Stimulated activated CD8-positive, alpha-beta memory T cell treated with anti-CD3 and anti-CD28 coated beads, Interleukin-4, amount 100 ng/mL, for 48 hours (primary cell): ENCODE results near the gene POLE4.

Experiments used
- DNase-seq: peaks from one replicate; pipeline ENCODE4 v3.0.0-alpha.2; 2020

POLE4 gene

DNA sequence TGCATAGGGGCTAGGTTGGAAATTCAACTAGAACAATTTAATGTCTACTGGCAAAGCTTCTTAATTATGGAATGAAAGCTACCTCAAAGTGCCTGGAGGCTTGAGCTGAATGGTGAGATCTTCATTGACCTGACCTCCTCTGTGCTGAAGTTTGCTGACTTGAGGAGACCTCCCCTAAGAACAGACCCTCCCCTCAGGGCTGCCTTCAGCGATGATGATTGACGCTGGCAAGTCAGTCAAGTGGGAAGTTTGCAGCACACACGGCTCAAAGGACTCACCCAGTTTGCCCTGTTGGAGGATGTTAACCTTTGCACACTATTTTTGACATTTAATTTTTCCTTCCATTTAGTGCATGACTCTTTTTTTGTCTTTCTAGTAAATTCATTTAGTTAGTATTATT is 17.2 kb upstream of the POLE4 start:
- DNase-seq = no peak

DNA sequence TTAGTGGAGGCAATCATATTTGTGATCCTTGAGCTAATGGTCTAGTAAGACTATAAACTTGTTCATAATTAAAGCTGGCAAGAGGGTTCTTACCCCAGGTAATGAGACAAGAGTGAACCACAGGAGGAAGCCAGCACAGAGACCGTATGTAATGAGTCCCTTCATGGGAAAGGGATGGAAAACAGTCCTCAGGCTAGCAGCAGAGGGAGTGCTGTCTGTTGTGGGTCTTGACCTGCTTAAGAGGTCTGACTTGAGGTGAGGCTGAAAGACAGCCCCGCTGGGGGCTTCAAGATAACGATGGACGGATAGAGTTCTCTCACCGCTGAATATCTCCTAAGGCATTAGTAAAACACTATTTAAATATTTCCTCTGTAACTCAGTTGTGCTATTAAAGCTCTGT is 16.2 kb upstream of the POLE4 start:
- no peak for DNase-seq

DNA sequence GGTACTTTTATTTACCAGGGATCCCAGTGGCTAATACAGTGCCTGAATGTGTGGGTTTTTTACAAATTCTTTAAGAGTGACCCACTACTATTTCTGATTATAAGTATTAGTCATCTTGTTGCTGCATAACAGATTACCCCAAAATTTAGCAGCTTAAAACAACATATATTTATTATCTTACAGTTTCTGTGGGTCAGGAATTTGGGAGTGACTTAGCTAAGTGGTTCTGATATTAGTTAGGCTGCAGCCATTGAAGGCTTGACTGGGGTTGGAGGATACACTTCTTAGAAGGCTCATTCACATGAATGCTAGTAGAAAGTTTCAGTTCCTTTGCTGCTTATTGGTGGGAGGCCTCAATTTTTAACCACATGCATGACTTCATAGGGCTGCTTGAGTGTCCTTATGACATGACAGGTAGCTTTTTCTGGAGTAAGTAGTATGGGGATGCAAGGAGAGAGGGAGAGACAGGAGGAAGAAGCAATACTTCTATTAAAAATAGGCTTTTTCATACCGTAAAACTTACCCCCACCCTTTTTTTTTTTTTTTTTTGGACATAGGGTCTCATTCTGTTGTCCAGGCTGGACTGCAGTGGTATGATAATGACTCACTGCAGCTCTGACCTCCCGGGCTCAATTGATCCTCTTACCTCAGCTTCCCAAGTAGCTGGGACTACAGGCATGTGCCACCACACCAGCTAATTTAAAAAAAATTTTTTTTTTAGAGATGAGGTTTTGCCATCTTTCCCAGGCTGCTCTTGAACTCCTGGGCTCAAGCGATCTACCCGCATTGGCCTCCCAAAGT is 13.3 kb upstream of the POLE4 start:
- no peak for DNase-seq

DNA sequence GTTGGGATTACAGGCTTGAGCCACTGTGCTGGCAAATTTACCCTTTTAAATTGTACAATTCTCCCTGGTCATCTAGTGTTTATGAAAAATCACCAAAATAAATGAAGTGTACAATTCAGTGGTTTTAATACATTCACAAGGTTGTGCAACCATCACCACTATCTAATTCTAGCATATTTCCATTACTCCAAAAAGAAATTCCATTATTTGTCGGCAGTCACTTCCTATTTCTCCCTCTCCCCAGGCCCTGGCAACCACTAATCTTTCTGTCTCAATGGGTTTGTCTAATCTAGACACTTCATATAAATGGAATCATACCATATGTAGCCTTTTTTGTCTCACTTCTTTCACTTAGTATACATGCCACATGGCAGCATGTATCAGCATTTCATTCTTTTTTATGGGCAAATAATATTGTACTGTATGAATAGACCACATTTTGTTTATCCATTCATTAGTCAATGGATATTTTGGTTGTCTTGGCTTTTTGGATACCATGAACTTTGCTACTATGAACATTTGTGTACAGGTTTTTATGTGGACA is 12.6 kb upstream of the POLE4 start:
- no peak for DNase-seq

DNA sequence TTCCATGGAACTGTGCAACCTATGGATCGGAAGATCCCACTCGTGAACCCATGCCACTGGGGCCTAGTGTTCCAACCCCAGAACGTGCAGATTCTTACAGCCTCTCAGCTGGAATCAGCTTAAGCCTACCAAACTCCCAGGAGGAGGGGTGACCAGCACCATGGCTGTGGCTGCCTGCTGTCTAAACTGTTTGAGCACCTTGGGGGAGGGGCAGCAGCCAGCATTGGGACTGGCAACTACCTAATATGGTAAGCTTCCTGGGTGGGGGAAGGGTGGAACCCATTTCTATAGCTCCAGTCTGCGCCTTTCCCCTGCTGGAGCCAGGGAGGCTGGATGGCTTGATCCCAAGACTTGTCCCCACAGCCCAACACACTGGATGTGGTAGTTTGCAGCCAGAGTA is 10.7 kb upstream of the POLE4 start:
- DNase-seq = no peak

DNA sequence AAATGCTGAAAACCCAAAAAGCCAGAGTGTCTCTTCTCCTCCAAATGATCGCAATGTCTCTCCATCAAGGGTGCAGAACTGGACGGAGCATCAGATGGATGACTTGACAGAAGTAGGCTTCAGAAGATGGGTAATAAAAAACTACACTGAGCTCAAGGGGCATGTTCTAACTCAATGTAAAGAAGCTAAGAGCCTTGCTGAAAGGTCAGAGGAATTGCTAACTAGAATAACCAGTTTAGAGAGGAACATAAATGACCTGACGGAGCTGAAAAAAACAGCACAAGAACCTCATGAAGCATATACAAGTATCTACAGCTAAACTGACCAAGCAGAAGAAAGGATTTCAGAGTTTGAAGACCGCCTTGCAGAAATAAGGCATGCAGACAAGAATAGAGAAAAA is 9.7 kb upstream of the POLE4 start:
- DNase-seq = no peak

DNA sequence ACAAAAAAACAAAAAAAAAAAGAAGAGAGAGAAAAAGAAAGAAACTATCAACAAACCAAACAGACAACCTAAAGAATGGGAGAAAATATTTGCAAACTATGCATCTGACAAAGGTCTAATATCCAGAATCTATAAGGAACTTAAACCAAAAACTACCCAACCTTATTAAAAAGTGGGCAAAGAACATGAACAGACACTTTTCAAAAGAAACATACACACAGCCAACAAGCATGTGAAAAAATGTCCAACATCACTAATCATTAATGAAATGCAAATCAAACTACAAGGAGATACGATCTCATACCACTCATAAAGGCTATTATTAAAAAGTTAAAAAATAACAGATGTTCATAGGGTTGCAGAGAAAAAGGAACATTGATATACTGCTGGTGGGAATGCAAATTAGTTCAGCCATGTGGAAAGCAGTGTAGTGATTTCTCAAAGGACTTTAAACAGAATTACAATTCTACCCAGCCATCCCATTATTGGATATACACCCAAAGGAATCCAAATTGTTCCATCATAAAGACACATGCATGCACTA is 7.2 kb upstream of the POLE4 start:
- DNase-seq = no peak

DNA sequence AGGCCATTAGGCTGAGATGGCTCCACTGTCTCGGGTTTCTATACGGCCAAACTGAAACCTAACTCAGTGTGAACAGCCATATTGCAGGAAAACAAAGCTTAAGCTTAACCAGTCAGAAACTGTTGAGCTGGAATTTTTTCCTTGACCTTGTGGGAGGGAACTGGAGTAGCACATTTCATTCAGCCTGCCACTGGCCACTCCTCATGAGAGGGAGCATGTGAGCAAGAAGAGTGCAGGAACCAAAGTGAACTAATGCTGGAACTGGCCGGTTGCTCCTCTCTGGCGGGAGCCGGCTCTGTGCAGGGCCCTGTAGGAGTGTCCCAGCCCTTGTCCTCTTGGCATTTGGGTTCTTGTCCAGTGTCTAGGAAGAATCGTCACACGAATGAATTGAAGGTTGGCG is 5.9 kb upstream of the POLE4 start:
- no peak for DNase-seq

DNA sequence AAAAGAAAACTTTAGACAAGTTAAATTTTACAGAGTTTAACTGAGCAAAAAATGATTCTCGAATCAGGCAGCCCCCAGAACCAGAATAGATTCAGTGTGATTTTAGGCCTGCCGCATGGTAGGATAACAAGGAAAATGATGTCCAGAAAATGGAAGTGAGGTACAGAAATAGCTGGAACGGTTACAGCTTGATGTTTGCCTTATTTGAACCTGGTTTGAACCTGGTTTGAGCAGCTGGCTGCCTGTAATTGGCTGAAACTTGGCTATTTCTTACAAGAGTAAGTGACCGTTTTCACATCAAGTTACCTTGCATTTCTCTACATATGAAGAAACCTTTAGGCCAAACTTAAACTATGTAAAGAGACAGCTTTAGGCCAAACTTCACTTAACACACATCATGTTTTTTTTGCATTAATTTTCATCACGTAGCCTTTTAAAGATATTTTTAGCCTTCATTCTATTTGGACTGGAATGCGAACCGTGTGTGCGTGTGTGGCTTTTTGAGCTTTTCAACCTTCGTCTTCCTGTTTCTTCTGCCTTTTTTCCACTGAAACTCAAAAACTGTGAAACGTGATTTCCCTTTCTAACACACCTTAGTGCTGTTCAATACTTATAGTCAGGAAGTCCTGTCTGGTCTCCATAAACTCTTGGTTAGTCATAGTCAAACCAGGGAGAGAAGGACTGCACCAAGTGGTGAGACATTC is 4.5 kb upstream of the POLE4 start:
- no peak for DNase-seq

DNA sequence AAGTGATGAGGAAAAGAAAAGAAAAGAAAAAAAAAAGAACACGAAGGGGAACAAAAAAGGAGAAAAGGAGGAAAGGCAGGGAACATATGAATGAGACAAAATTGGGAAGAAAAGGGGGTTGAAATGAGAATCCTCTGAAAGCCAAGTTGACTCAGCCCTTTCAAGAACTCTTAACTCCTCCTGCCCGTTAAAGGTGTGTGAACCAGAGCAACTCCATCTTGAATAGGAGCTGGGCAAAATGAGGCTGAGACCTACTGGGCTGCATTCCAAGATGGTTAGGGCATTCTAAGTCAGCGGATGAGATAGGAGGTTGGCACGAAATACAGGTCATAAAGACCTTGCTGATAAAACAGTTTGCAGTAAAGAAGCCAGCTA is 4.0 kb upstream of the POLE4 start:
- DNase-seq = no peak

DNA sequence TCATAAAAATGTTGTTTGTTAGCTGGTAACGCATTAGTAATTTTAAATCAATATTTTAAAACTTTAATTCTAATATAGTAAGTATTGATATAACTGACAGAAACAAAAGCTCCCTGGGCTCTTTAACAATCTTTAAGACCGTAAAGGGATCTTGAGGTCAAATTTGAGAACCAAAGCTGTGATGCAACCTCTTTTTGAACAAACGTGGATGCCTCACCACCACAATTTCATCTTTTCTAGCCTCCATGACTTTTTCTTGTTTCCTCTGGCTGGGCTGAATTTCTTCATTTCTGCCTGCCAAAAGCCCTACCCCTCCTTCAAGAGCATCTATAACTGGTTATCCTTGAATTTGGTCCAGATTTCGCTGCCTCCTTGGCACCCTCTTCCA is 563 bp upstream of the POLE4 start:
- no peak for DNase-seq

DNA sequence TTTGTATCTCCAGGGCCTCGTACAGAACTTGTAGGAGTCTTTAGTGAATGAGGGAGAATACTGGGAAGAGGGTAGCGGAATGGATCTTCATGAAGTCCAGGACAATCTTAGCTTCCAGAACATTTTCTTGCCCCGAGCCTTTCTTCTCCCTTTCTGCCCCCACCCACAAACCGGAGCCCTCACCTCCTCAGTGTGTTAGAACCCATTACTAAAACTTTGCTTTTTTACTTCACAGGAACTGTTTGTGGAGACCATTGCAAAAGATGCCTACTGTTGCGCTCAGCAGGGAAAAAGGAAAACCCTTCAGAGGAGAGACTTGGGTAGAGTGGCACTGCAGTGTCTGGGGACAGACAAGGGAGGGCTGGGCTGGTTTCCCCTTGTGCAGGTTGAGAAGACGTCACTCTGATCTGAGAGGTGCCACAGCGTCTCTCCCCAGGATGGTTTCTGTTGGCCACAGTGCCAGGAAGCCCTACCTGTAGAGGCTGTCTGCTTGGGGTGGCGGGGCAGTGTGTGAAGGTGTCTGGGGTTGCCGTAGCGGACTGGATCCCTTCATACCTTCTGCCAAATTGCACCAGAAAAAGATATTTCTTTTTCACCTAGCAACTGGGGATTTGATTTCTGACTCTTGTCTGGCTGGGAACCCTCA is 786 bp downstream of the POLE4 start:
- DNase-seq = no peak

DNA sequence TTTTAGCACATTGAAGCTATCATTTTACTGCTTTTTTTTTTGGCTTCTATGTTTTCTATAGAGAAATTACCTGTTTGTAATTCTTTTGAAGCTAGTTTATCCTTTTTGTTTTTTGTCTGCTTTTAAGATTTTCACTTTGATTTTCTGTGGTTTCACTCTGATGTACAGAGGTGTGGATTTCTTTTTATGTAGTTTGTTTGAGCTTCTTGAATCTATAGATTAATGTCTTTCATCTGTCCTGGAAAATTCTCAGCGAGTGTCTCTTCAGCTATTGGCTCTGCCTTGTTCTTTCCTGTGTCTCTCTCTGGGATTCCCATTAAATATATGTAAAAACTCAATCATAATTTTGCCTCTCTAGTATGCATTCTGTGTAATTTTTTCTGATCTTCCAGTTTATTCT is 8.4 kb downstream of the POLE4 start:
- no peak for DNase-seq

DNA sequence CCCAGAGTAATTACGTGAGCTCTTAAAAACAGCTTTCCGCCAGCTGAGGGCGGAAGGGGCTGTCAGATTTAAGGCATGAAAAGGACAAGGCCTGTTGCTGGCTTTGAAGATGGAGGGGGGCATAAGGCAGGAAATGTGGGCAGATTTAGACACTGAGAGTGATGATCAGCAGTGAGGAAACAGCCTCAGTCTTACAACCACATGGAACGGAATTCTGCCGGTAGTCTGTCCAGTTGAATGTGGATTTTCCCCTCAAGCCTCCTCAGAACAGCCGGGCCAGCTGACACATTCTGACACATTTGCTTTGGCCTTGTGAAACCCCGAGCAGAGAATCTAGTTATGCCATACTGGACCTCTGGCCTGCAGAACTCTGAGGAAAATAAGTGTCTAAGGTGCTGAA is 16.6 kb downstream of the POLE4 start:
- no peak for DNase-seq

DNA sequence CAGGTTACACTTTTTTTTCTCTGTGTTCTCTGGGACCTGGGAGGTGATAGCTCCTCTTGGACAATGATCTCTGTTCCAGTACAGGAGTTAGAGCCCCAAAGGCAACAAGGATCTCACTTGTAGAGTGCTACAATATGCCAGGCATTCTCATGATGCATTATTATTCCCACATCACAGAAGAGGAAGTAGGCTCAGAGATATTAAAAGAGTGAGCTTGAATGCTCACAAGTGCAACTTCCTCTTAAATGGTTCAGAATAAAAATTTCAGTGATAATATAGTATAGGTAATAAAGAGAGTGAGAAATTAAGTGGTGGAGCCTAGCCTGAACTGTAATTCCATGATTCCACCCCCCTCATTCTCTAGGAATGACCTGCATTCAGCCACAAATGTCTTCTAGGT is 21.4 kb downstream of the POLE4 start:
- DNase-seq = no peak

DNA sequence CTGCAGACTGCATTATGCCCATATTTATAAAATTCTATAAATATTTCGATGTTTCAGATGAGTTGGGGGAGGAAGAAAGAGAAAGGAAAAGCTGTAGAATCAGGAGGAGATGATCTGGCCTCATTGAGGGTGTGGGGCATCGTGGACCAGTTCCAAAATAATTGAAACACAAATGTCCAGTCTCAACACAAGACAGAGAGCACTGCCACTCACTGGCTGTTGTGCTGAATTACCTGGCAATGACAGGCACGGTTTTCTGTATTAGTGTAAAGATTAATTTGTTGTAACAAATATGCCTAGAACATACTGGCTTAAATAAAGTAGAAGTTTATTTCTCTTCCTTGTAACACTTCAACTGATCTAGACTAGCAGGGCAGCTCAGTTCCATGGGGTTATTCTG is 24.1 kb downstream of the POLE4 start:
- DNase-seq = no peak

DNA sequence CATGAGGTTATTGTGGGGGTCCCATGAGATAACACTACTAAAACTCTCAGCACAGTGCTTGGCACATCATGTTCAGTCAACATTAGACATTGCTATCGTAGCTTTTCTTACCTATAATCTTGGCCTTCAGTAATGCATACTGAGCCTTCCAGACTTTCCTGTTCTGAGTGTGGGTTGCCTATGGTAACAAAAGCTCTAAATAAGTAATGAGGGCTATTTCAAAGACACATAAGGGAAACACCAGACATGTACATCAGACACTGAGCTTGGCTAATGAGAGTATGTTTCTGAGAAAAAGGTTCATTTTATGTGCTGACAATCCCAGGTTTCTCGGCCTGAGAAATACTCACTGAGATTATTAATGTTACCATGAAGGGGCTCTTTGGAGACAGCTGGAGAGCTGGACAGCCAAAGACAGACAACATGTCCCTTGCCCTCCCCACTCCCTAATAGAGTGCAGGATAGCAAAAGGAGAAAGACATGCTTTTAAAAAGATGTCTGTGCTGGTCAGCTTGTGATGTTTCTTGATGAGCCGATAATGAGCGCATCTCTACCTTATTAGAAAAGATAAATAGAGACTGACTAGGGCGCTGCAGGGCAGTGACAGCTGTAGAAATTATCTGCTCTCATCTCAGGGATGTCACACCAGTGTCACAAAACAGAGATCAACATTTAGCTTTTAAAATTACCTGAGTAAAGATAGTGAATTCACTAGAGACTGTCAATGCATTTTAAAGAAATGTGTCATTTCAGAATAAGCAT is 25.4 kb downstream of the POLE4 start:
- DNase-seq = no peak

DNA sequence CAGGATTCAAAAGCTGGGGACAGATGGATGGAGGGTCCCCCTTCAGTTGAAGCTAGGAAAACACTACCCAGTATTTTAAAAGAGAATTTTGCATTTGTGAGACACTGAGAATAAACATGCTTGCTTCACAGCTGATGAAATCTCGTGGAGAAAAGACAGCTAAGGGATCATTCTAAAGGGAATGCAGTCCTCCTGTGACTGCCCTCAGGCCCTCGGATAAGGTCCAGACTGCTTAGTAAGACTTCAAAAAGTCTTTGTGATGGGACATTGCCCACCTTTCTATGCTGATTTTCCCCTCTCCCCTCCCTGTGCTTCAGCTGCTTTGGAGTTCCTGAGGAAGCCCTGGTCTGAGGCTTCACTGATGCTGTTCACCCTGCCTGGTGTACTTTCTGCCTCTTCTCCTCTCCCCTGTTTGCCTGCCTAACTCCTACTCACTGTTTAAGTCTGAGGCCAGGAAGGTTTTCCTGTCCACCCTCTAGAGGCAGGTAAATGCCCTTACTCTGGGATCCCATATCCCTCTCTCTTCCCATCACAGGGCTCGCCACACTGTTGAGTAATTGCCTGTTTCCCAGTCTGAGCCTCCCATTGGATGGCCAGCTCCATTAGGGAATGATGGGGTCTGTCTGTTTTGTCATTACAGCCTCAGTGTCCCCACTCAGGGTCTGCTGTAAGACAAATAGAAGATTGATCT is 26.6 kb downstream of the POLE4 start:
- DNase-seq = no peak

DNA sequence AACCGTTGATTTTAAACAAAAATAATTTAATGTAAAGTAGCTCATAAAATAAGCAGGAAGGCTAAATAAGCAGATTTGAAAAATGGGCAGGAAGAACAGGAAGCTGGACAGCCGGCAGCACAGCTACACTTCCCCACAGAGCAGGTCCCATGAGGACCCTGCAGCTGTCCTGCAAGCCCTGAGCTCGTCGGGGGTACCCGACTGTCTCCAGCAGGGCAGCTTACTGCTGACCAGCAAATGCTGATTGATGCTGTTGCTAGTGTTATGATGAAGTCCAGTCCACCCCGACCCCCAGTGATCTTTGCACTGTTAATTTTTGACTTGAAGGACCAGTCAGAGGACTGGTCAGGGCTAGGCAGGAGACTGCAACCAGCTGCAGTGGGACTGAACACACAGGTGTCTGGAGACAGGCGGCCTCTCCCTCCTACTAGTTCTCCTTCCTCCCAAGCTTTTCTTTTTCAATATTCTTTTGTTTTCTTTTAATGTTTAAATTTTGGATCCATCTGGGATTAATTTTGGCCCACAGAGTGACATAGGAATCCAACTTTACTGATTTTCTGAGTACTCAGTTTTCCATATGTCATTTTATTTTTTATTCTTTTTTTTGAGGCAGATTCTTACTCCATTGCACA is 27.7 kb downstream of the POLE4 start:
- no peak for DNase-seq

DNA sequence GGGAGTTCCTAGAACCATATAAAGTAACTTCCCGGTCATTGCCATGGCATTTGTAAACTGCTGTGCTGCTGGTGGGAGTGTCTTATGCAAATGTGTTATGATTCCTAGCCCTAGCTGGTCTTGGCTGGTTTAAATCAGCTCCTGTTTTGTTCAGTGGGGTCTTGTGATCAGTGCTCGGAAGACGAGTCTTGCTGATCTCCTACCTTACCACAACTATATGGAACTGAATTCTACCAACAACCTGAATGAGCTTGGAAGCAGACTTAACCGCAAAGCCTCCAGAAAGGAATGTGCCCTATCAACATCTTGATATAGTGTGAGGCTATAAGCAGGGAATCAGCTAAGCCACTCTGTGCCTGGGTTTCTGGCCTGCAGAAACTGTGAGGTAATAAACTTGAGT is 33.5 kb downstream of the POLE4 start:
- no peak for DNase-seq

DNA sequence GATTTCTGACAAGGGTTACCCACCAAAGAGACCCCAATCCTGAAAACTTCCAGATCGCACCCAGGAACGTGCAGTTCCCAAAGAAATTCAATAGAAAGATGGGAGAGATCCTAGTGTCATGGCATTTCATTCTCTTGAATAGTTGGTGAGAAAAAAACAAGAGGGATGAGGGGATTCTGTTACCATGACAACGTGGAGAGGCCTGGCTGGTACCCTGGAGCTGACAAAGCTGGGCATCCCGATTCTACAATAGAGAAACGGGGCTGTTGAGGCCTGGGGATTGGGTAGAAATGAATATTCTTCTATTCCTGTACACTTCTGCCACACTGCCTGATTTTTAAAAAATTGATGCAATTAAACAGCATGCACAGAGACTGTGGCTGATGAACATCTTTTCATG is 41.0 kb downstream of the POLE4 start:
- no peak for DNase-seq

DNA sequence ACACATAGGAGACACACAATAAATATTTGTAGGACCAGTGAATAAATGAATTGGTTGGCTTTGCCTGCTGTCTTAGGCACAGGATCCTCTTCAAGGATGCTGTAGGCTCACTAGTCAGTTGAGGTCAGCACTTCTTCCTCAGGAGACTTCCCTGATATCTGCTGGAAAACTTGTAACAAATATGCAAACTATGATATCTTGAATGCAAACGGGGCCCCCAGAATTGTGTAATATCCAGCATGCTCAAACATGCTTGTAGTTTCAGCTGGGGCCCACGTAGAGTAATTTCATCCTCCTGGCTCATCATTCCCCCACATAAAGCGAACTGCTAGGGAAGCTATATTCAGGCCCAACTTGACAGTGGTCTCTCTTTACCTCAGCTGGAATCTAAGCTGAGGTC is 43.6 kb downstream of the POLE4 start:
- DNase-seq = no peak
